OCI-M1 (cell line): ENCODE data around the gene CT45A7.
"Not testable (repeated sequence)": the region's sequence is repeated elsewhere in the genome, so short reads cannot be mapped to it uniquely, and the experiment has no call there.

Experiments used
- DNase-seq: peaks from one replicate; lab custom pipeline; 2025; lab: John Stamatoyannopoulos, UW

Gene CT45A7

GRCh38 chrX:135837180-135837579, at the start of gene CT45A7:
Gene CT45A7 (minus strand): TSS chrX:135837280. CDS start chrX:135833533, 3,747 bp downstream.
- not testable (repeated sequence) for DNase-seq

- not testable (repeated sequence) for DNase-seq
Observed at GRCh38 chrX:135882741-135883140, 45.7 kb upstream of the CT45A7 start.

GRCh38 chrX:135871712-135872111, 34.6 kb upstream of the CT45A7 start, which contains the start of gene CT45A9:
Gene CT45A9 (minus strand): TSS chrX:135871812. CDS start chrX:135868061, 3,751 bp downstream.
- not testable (repeated sequence) for DNase-seq

- not testable (repeated sequence) for DNase-seq
Observed at GRCh38 chrX:135854438-135854837, 17.4 kb upstream of the CT45A7 start, which contains the start of gene CT45A8. Gene CT45A8 (minus strand): TSS chrX:135854538. CDS start chrX:135850783, 3,755 bp downstream.

- not testable (repeated sequence) for DNase-seq
Observed at GRCh38 chrX:135819912-135820311, 17.2 kb downstream of the CT45A7 start, which contains the start of gene CT45A2. Gene CT45A2 (minus strand): TSS chrX:135820012. CDS start chrX:135816265, 3,747 bp downstream.

- DNase-seq = not testable (repeated sequence)
Observed at GRCh38 chrX:135802687-135803086, 34.4 kb downstream of the CT45A7 start, which contains the start of gene CT45A6. Gene CT45A6 (minus strand): TSS chrX:135802787. CDS start chrX:135798993, 3,794 bp downstream.

- not testable (repeated sequence) for DNase-seq
Observed at GRCh38 chrX:135785403-135785802, 51.7 kb downstream of the CT45A7 start, which contains the start of gene CT45A5. Gene CT45A5 (minus strand): TSS chrX:135785503. CDS start chrX:135781729, 3,774 bp downstream.
